ENCODE measurements around the gene DRD2.

Gene DRD2

GRCh38 chr11:113518716-113519495 lies 43.7 kb upstream of the DRD2 start:
- ATAC-seq (ENCODE audit: insufficient read depth, low read depth) (no peak), DNase-seq (no peak)
- Histone ChIP-seq H3K4me3 (ENCODE audit: low read depth in 1 of 2, low read length in 2 of 2) (no peak overlapping the region), H3K36me3 (ENCODE audit: insufficient read depth, low read length) (no peaks in the 10 kb centered on the region), H3K4me1 (ENCODE audit: insufficient read depth, low read length) (no peaks in the 10 kb centered on the region), H3K9ac (ENCODE audit: low read depth, low read length) (no peak overlapping the region), H4K20me1 (ENCODE audit: insufficient read depth, low read length) (no peaks in the 10 kb centered on the region), H2AFZ (ENCODE audit: low read depth, low read length) (no peak overlapping the region), H3K4me2 (ENCODE audit: insufficient read depth, low read length) (no peak overlapping the region), H3K27ac (ENCODE audit: low read length) (no peak overlapping the region), H3K9me3 (ENCODE audit: insufficient read depth, low read length, severe bottlenecking) (no peaks in the 10 kb centered on the region), H3K79me2 (ENCODE audit: insufficient read depth, low read length) (no peaks in the 10 kb centered on the region), H3K27me3 (ENCODE audit: insufficient read depth, low read length, poor library complexity) (no peaks in the 10 kb centered on the region)
- TF ChIP-seq CTCF (IDR thresholded peaks at IDR 0.05; ENCODE audit: borderline replicate concordance, extremely low read depth, low read length, poor library complexity, severe bottlenecking) (no peak), EZH2 (IDR thresholded peaks at IDR 0.05; ENCODE audit: borderline replicate concordance, low read depth, low read length, severe bottlenecking) (no peak)

GRCh38 chr11:113517361-113517760 lies 42.2 kb upstream of the DRD2 start:
- Histone ChIP-seq H4K20me1 (ENCODE audit: insufficient read depth, low read length) (no peaks in the 10 kb centered on the region), H3K4me2 (ENCODE audit: insufficient read depth, low read length) (no peak overlapping the region), H3K79me2 (ENCODE audit: insufficient read depth, low read length) (no peaks in the 10 kb centered on the region), H3K27me3 (ENCODE audit: insufficient read depth, low read length, poor library complexity) (no peaks in the 10 kb centered on the region), H3K36me3 (ENCODE audit: insufficient read depth, low read length) (no peaks in the 10 kb centered on the region), H3K9me3 (ENCODE audit: insufficient read depth, low read length, severe bottlenecking) (no peaks in the 10 kb centered on the region), H3K27ac (ENCODE audit: low read length) (no peak overlapping the region), H3K9ac (ENCODE audit: low read depth, low read length) (no peak overlapping the region), H2AFZ (ENCODE audit: low read depth, low read length) (no peak overlapping the region), H3K4me3 (ENCODE audit: low read depth in 1 of 2, low read length in 2 of 2) (no peak overlapping the region), H3K4me1 (ENCODE audit: insufficient read depth, low read length) (no peaks in the 10 kb centered on the region)
- TF ChIP-seq EZH2 (IDR thresholded peaks at IDR 0.05; ENCODE audit: borderline replicate concordance, low read depth, low read length, severe bottlenecking) (no peak), CTCF (IDR thresholded peaks at IDR 0.05; ENCODE audit: borderline replicate concordance, extremely low read depth, low read length, poor library complexity, severe bottlenecking) (no peak)
- ATAC-seq (ENCODE audit: insufficient read depth, low read depth) (no peak), DNase-seq (no peak)

DNA sequence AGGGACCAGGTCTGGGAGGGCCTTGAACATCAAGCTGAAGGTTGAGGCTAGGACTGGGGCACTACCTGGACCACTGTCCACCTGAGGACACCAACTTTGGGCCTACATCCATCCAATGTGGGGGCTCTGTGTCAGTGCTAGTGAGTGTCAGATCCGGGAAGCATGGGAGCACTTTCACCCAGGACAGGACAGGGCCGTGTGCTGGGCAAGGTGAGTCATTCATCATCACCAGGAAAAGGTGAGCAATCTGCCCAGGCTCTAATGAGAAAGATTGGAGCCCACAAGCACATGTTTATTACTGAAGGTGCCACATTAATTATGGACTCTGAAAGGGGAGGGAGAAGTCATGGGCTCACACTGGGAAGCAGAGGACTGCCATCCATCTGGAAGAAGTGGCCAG lies 39.7 kb upstream of the DRD2 start:
- no peak overlapping the region for H3K27ac ChIP-seq (ENCODE audit: low read length)
- H3K9ac ChIP-seq (ENCODE audit: low read depth, low read length), result no peak overlapping the region
- DNase-seq (no peak), ATAC-seq (ENCODE audit: insufficient read depth, low read depth) (no peak)
- H3K36me3 ChIP-seq (ENCODE audit: insufficient read depth, low read length), result no peaks in the 10 kb centered on the region
- H2AFZ ChIP-seq (ENCODE audit: low read depth, low read length), result no peak overlapping the region
- H3K4me2 ChIP-seq (ENCODE audit: insufficient read depth, low read length), result no peak overlapping the region
- no peaks in the 10 kb centered on the region for H3K4me1 ChIP-seq (ENCODE audit: insufficient read depth, low read length)
- no peaks in the 10 kb centered on the region for H3K79me2 ChIP-seq (ENCODE audit: insufficient read depth, low read length)
- H3K27me3 ChIP-seq (ENCODE audit: insufficient read depth, low read length, poor library complexity), result no peaks in the 10 kb centered on the region
- H4K20me1 ChIP-seq (ENCODE audit: insufficient read depth, low read length), result no peaks in the 10 kb centered on the region
- no peaks in the 10 kb centered on the region for H3K9me3 ChIP-seq (ENCODE audit: insufficient read depth, low read length, severe bottlenecking)
- H3K4me3 ChIP-seq (ENCODE audit: low read depth in 1 of 2, low read length in 2 of 2), result no peak overlapping the region
- TF ChIP-seq CTCF (IDR thresholded peaks at IDR 0.05; ENCODE audit: borderline replicate concordance, extremely low read depth, low read length, poor library complexity, severe bottlenecking) (no peak), EZH2 (IDR thresholded peaks at IDR 0.05; ENCODE audit: borderline replicate concordance, low read depth, low read length, severe bottlenecking) (no peak)

Measured in DND-41 (cell line).